Thyroid gland (tissue), 4 donors: ENCODE data around the gene AADACL4.

Source experiments
- CTCF ChIP-seq, 6 experiments: fragments of 200-600 bp in 3 of 6; fragments of 450-650 bp in 3 of 6; sonication (generic) in 3 of 6; IDR thresholded peaks; one replicate each; pipeline ENCODE4 v1.5.1; 2016 to 2019; ENCODE audit warnings: antibody characterized with exemption in 6 of 6, mild to moderate bottlenecking in 2 of 6, inconsistent platforms in 1 of 6, moderate library complexity in 1 of 6
- POLR2A ChIP-seq, 2 donors: fragments of 450-650 bp; IDR thresholded peaks; one replicate each; pipeline ENCODE4 v1.6.1; 2017; ENCODE audit warnings: antibody characterized with exemption in 2 of 2, mild to moderate bottlenecking in 2 of 2, moderate library complexity in 1 of 2

DNA sequence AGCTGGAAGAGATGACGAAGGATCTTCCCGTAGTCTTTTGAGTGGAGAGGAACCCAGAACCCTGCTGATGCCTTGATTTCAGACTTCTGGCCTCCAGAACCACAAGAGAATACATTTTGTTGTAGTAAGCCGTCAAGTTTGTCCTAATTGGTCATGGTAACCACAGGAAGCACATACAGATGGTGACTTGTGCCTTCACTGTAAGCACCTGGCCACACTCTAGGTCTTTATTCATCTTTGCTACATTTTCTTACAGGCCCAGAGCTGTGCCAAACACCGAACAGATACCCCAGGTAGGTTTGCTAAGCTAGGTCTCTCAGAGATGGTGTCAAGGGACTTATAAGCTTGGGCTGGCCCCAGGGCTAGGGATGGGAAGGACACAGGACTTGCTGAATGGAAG is 30.7 kb upstream of the AADACL4 start:
- TF ChIP-seq CTCF (IDR thresholded peaks at IDR 0.05): no peak
- TF ChIP-seq POLR2A (IDR thresholded peaks at IDR 0.05): no peak
